Pulmonary artery endothelial cell (primary cell): ENCODE measurements around the gene ZNF423. TPM values are rescaled to one million over a fixed set of nuclear protein-coding genes. Genes with fewer than 3 reads are reported as not detected.
"Not testable (repeated sequence)": the region's sequence is repeated elsewhere in the genome, so short reads cannot be mapped to it uniquely, and the experiment has no call there.

ENCODE experiments used
- DNase-seq: peaks from one replicate; pipeline ENCODE4 v3.0.0-alpha.2; 2011; ENCODE audit warnings: low read depth, low spot score
- total RNA-seq: library from RNA; depleted of rRNA; stranded (reverse); fragments of >200 nt; gene quantifications from 2 replicates; pipeline ENCODE4 v1.2.3, GENCODE V29; 2014

ZNF423 gene
- total RNA-seq, 1 donor from 2014 or later: 0.73 TPM

- DNase-seq: no peak
Observed at GRCh38 chr16:49698453-49698815, 157.5 kb downstream of the ZNF423 start.

GRCh38 chr16:49697631-49698452 lies 158.1 kb downstream of the ZNF423 start:
- no peak for DNase-seq

GRCh38 chr16:49696414-49697101 lies 159.4 kb downstream of the ZNF423 start:
- DNase-seq: no peak

GRCh38 chr16:49695782-49696413 lies 160.0 kb downstream of the ZNF423 start:
- no peak for DNase-seq

- DNase-seq: no peak
Observed at GRCh38 chr16:49693445-49693844, 162.5 kb downstream of the ZNF423 start.

GRCh38 chr16:49690778-49691177 lies 165.1 kb downstream of the ZNF423 start:
- DNase-seq: no peak

- no peak for DNase-seq
Observed at GRCh38 chr16:49688036-49688697, 167.7 kb downstream of the ZNF423 start.

GRCh38 chr16:49687476-49688002 lies 168.4 kb downstream of the ZNF423 start:
- DNase-seq: no peak

GRCh38 chr16:49684696-49685095 lies 171.2 kb downstream of the ZNF423 start:
- no peak for DNase-seq

- no peak for DNase-seq
Observed at GRCh38 chr16:49682577-49683165, 173.2 kb downstream of the ZNF423 start.

- DNase-seq: no peak
Observed at GRCh38 chr16:49681217-49681883, 174.6 kb downstream of the ZNF423 start.

GRCh38 chr16:49679095-49679494 lies 176.8 kb downstream of the ZNF423 start:
- no peak for DNase-seq

- not testable (repeated sequence) for DNase-seq
Observed at GRCh38 chr16:49677661-49678060, 178.3 kb downstream of the ZNF423 start.

- no peak for DNase-seq
Observed at GRCh38 chr16:49675413-49675812, 180.5 kb downstream of the ZNF423 start.

- no peak for DNase-seq
Observed at GRCh38 chr16:49674990-49675389, 180.9 kb downstream of the ZNF423 start.

- no peak for DNase-seq
Observed at GRCh38 chr16:49674351-49674851, 181.5 kb downstream of the ZNF423 start.

- DNase-seq: no peak
Observed at GRCh38 chr16:49673442-49673841, 182.5 kb downstream of the ZNF423 start.

GRCh38 chr16:49672753-49673152 lies 183.2 kb downstream of the ZNF423 start:
- DNase-seq: no peak

- no peak for DNase-seq
Observed at GRCh38 chr16:49671333-49671732, 184.6 kb downstream of the ZNF423 start.

- no peak for DNase-seq
Observed at GRCh38 chr16:49670627-49671026, 185.3 kb downstream of the ZNF423 start.
